HFFc6 (cell line): ENCODE measurements around the gene NR3C2. TPM values are rescaled to one million over a fixed set of nuclear protein-coding genes. Genes with fewer than 3 reads are reported as not detected.
"Not testable (repeated sequence)": the region's sequence is repeated elsewhere in the genome, so short reads cannot be mapped to it uniquely, and the experiment has no call there.

Experiments
- DNase-seq: peaks from one replicate; pipeline ENCODE4 v3.0.0-alpha.2; 2018
- H3K27ac Mint-ChIP-seq: 2 replicates; pipeline ENCODE4 v1.8.0; 2020; ENCODE audit warnings: mild to moderate bottlenecking, mixed read lengths
- H3K27me3 Mint-ChIP-seq: 2 replicates; pipeline ENCODE4 v1.8.0; 2021; ENCODE audit warnings: mild to moderate bottlenecking, moderate library complexity, mixed read lengths; ENCODE audit not compliant: insufficient read depth
- H3K36me3 Mint-ChIP-seq: 2 replicates; pipeline ENCODE4 v1.8.0; 2021; ENCODE audit warnings: low read depth, mixed read lengths
- H3K4me1 Mint-ChIP-seq: 2 replicates; pipeline ENCODE4 v1.8.0; 2020; ENCODE audit warnings: low read depth, mixed read lengths
- H3K4me3 Mint-ChIP-seq: 2 replicates; pipeline ENCODE4 v1.8.0; 2020; ENCODE audit warnings: mild to moderate bottlenecking, moderate library complexity, mixed read lengths
- H3K9me3 Mint-ChIP-seq: 2 replicates; pipeline ENCODE4 v1.8.0; 2020; ENCODE audit warnings: mild to moderate bottlenecking, mixed read lengths
- CTCF ChIP-seq: fragments of 200-600 bp; sonication (generic); IDR thresholded peaks from 2 replicates; pipeline ENCODE4 v1.5.0; 2021; ENCODE audit warnings: antibody characterized with exemption, mild to moderate bottlenecking
- total RNA-seq, 6 experiments: library from RNA; stranded (reverse); fragmentation: NEBNext Ultra II Directional; extraction: Animal tissue kit (Norgen Biotek cat#: 25700); gene quantifications; 2 replicates in 1 of 6; 3 replicates in 5 of 6; pipeline ENCODE4 v1.2.3, GENCODE V29; 2021

Gene NR3C2
- total RNA-seq, 6 experiments from 2014 or later, result 0.07 to 0.26 (median 0.11) TPM

DNA sequence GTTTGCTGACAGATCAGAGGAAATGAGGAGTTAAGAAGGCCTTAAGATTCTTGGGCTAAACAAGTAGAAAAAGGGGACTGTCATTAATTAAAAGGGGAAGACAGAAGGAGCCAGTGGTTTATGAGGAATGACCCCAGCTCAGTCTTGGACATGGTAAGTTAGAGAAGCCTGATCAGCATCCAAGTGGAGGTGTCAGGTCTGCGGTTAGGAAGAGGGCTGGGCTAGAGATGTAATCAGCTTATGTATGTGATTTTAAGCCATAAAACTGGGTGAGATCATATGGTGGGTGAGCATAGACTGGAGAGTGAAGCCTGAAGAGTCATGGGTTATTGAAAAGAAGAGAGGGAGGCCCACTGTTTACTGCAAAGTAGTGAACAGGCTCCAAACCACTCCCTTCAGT, 246.1 kb downstream of the NR3C2 start:
- DNase-seq, result no peak

GRCh38 chr4:148192526-148192925, 249.7 kb downstream of the NR3C2 start:
- TF ChIP-seq CTCF, result no peak
- Mint-ChIP-seq H3K27ac (no peak overlapping the region), H3K4me3 (no peak overlapping the region), H3K36me3 (no peaks in the 10 kb centered on the region), H3K4me1 (no peaks in the 10 kb centered on the region), H3K9me3 (no peaks in the 10 kb centered on the region), H3K27me3 (no peaks in the 10 kb centered on the region)
- no peak for DNase-seq

More for the DNA sequence above, 246.1 kb downstream of the NR3C2 start:
- Mint-ChIP-seq H3K4me3 (no peak overlapping the region), H3K4me1 (no peaks in the 10 kb centered on the region), H3K27me3 (no peaks in the 10 kb centered on the region), H3K9me3 (no peaks in the 10 kb centered on the region), H3K36me3 (no peaks in the 10 kb centered on the region), H3K27ac (no peak overlapping the region)
- no peak for TF ChIP-seq CTCF

GRCh38 chr4:148187454-148188222, 254.6 kb downstream of the NR3C2 start:
- not testable (repeated sequence) for H3K4me1 Mint-ChIP-seq, H3K27me3 Mint-ChIP-seq, H3K36me3 Mint-ChIP-seq, H3K9me3 Mint-ChIP-seq, DNase-seq, H3K27ac Mint-ChIP-seq, H3K4me3 Mint-ChIP-seq

- no peak overlapping the region for H3K4me3 Mint-ChIP-seq
- H3K27ac Mint-ChIP-seq, result no peak overlapping the region
- H3K27me3 Mint-ChIP-seq, result peaks cover 4% of the 10 kb centered on the region; the same call in 1 of the 2 replicates
- H3K9me3 Mint-ChIP-seq, result no peaks in the 10 kb centered on the region
- TF ChIP-seq CTCF, result no peak
- H3K4me1 Mint-ChIP-seq, result no peaks in the 10 kb centered on the region
- H3K36me3 Mint-ChIP-seq, result no peaks in the 10 kb centered on the region
- DNase-seq, result no peak
Measured at GRCh38 chr4:148184922-148185321, 257.3 kb downstream of the NR3C2 start.

DNA sequence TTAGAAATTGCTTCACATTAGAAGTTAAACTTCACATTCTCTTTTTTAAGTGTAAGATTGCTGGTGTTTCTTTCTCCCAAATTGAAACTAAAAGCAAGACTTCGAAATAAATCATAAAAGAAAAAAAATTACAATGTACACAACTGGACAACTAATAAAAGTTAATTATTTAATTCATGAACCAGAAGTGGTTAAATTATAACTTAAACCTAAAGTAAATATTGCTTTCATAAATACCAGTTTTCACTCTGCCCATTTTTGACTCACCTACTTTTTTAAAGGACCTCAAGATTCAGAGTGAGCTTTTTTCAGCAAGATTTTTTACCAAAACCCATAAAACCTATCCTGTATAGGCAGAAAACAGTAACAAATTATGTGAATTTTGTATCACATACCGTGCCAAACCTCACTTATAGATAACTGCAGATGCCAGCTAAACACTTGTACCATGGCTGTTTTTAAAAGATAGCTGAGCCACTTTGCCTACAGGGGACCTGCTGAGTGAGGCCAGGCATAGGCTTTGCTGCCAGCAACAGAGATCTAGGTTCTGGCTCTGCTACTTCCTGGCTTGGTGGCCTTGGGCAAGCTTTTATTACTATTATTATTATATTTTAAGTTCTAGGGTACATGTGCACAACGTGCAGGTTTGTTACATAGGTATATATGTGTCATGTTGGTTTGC, 259.8 kb downstream of the NR3C2 start:
- TF ChIP-seq CTCF, result no peak
- H3K4me1 Mint-ChIP-seq, result no peaks in the 10 kb centered on the region
- H3K9me3 Mint-ChIP-seq, result no peaks in the 10 kb centered on the region

GRCh38 chr4:148173397-148174017, 268.7 kb downstream of the NR3C2 start:
- no peaks in the 10 kb centered on the region for H3K9me3 Mint-ChIP-seq
- H3K4me3 Mint-ChIP-seq, result no peak overlapping the region
- no peaks in the 10 kb centered on the region for H3K36me3 Mint-ChIP-seq
- DNase-seq, result no peak
- TF ChIP-seq CTCF, result no peak
- H3K27me3 Mint-ChIP-seq, result peaks cover 10% of the 10 kb centered on the region
- no peaks in the 10 kb centered on the region for H3K4me1 Mint-ChIP-seq
- H3K27ac Mint-ChIP-seq, result no peak overlapping the region

More for the DNA sequence above, 259.8 kb downstream of the NR3C2 start:
- DNase-seq, result no peak
- Mint-ChIP-seq H3K4me3 (no peak overlapping the region), H3K27ac (no peak overlapping the region), H3K27me3 (peaks cover 9% of the 10 kb centered on the region), H3K36me3 (no peaks in the 10 kb centered on the region)
